ENCODE data around the gene PDE2A.

PDE2A gene

GRCh38 chr11:72697814-72698213 lies 23.6 kb upstream of the PDE2A start:
- no peak overlapping the region for H3K9ac ChIP-seq (ENCODE audit: low read depth, low read length)

GRCh38 chr11:72696866-72697700 lies 22.9 kb upstream of the PDE2A start:
- Histone ChIP-seq H3K9ac (ENCODE audit: low read depth, low read length) (no peak overlapping the region; the same call in 1 of the 2 replicates), H3K4me1 (ENCODE audit: insufficient read depth, low read length) (peaks cover 15% of the 10 kb centered on the region; the same call in 1 of the 2 replicates), H3K9me3 (ENCODE audit: control insufficient read depth, insufficient read depth, low read length) (no peaks in the 10 kb centered on the region), H3K36me3 (ENCODE audit: insufficient read depth, low read length) (peaks cover 16% of the 10 kb centered on the region)

More at GRCh38 chr11:72697814-72698213, 23.6 kb upstream of the PDE2A start:
- no peaks in the 10 kb centered on the region for H3K9me3 ChIP-seq (ENCODE audit: control insufficient read depth, insufficient read depth, low read length)
- peaks cover 15% of the 10 kb centered on the region; the same call in 1 of the 2 replicates for H3K4me1 ChIP-seq (ENCODE audit: insufficient read depth, low read length)
- H3K36me3 ChIP-seq (ENCODE audit: insufficient read depth, low read length), result peaks cover 18% of the 10 kb centered on the region

GRCh38 chr11:72695354-72695753 lies 21.1 kb upstream of the PDE2A start:
- Histone ChIP-seq H3K4me1 (ENCODE audit: insufficient read depth, low read length) (peaks cover 15% of the 10 kb centered on the region; the same call in 1 of the 2 replicates), H3K9me3 (ENCODE audit: control insufficient read depth, insufficient read depth, low read length) (no peaks in the 10 kb centered on the region), H3K36me3 (ENCODE audit: insufficient read depth, low read length) (peaks cover 10% of the 10 kb centered on the region), H3K9ac (ENCODE audit: low read depth, low read length) (no peak overlapping the region)

GRCh38 chr11:72693271-72693968 lies 19.2 kb upstream of the PDE2A start:
- Histone ChIP-seq H3K36me3 (ENCODE audit: insufficient read depth, low read length) (peaks cover 5% of the 10 kb centered on the region), H3K4me1 (ENCODE audit: insufficient read depth, low read length) (peaks cover 10% of the 10 kb centered on the region; the same call in 1 of the 2 replicates), H3K9ac (ENCODE audit: low read depth, low read length) (no peak overlapping the region), H3K9me3 (ENCODE audit: control insufficient read depth, insufficient read depth, low read length) (no peaks in the 10 kb centered on the region)

GRCh38 chr11:72692498-72693237 lies 18.4 kb upstream of the PDE2A start:
- Histone ChIP-seq H3K9me3 (ENCODE audit: control insufficient read depth, insufficient read depth, low read length) (no peaks in the 10 kb centered on the region), H3K36me3 (ENCODE audit: insufficient read depth, low read length) (peaks cover 5% of the 10 kb centered on the region), H3K4me1 (ENCODE audit: insufficient read depth, low read length) (peaks cover 10% of the 10 kb centered on the region; the same call in 1 of the 2 replicates), H3K9ac (ENCODE audit: low read depth, low read length) (no peak overlapping the region)

- peaks cover 3% of the 10 kb centered on the region for H3K36me3 ChIP-seq (ENCODE audit: insufficient read depth, low read length)
- H3K9me3 ChIP-seq (ENCODE audit: control insufficient read depth, insufficient read depth, low read length), result no peaks in the 10 kb centered on the region
- H3K9ac ChIP-seq (ENCODE audit: low read depth, low read length), result no peak overlapping the region
- no peaks in the 10 kb centered on the region for H3K4me1 ChIP-seq (ENCODE audit: insufficient read depth, low read length)
Measured at GRCh38 chr11:72690166-72690565, 15.9 kb upstream of the PDE2A start.

- no peaks in the 10 kb centered on the region for H3K4me1 ChIP-seq (ENCODE audit: insufficient read depth, low read length)
- no peak overlapping the region for H3K9ac ChIP-seq (ENCODE audit: low read depth, low read length)
- H3K9me3 ChIP-seq (ENCODE audit: control insufficient read depth, insufficient read depth, low read length), result no peaks in the 10 kb centered on the region
- peaks cover 3% of the 10 kb centered on the region; the same call in 1 of the 2 replicates for H3K36me3 ChIP-seq (ENCODE audit: insufficient read depth, low read length)
Measured at GRCh38 chr11:72688929-72689328, 14.7 kb upstream of the PDE2A start.

- Histone ChIP-seq H3K9me3 (ENCODE audit: control insufficient read depth, insufficient read depth, low read length) (no peaks in the 10 kb centered on the region), H3K36me3 (ENCODE audit: insufficient read depth, low read length) (peaks cover 3% of the 10 kb centered on the region; the same call in 1 of the 2 replicates), H3K9ac (ENCODE audit: low read depth, low read length) (no peak overlapping the region), H3K4me1 (ENCODE audit: insufficient read depth, low read length) (no peaks in the 10 kb centered on the region)
Measured at GRCh38 chr11:72688486-72688885, 14.3 kb upstream of the PDE2A start.

GRCh38 chr11:72687326-72687725 lies 13.1 kb upstream of the PDE2A start:
- H3K36me3 ChIP-seq (ENCODE audit: insufficient read depth, low read length), result peaks cover 3% of the 10 kb centered on the region; the same call in 1 of the 2 replicates

GRCh38 chr11:72686639-72687220 lies 12.5 kb upstream of the PDE2A start:
- Histone ChIP-seq H3K9ac (ENCODE audit: low read depth, low read length) (no peak overlapping the region), H3K4me1 (ENCODE audit: insufficient read depth, low read length) (no peaks in the 10 kb centered on the region), H3K36me3 (ENCODE audit: insufficient read depth, low read length) (peaks cover 3% of the 10 kb centered on the region; the same call in 1 of the 2 replicates), H3K9me3 (ENCODE audit: control insufficient read depth, insufficient read depth, low read length) (no peaks in the 10 kb centered on the region)

More at GRCh38 chr11:72687326-72687725, 13.1 kb upstream of the PDE2A start:
- Histone ChIP-seq H3K9ac (ENCODE audit: low read depth, low read length) (no peak overlapping the region), H3K4me1 (ENCODE audit: insufficient read depth, low read length) (no peaks in the 10 kb centered on the region), H3K9me3 (ENCODE audit: control insufficient read depth, insufficient read depth, low read length) (no peaks in the 10 kb centered on the region)

GRCh38 chr11:72685560-72686480 lies 11.6 kb upstream of the PDE2A start:
- Histone ChIP-seq H3K36me3 (ENCODE audit: insufficient read depth, low read length) (peaks cover 3% of the 10 kb centered on the region; the same call in 1 of the 2 replicates), H3K9me3 (ENCODE audit: control insufficient read depth, insufficient read depth, low read length) (no peaks in the 10 kb centered on the region), H3K9ac (ENCODE audit: low read depth, low read length) (no peak overlapping the region), H3K4me1 (ENCODE audit: insufficient read depth, low read length) (no peaks in the 10 kb centered on the region; the same call in 1 of the 2 replicates)

GRCh38 chr11:72684236-72684912 lies 10.2 kb upstream of the PDE2A start:
- no peaks in the 10 kb centered on the region for H3K9me3 ChIP-seq (ENCODE audit: control insufficient read depth, insufficient read depth, low read length)
- H3K36me3 ChIP-seq (ENCODE audit: insufficient read depth, low read length), result peaks cover 3% of the 10 kb centered on the region; the same call in 1 of the 2 replicates

More at GRCh38 chr11:72684236-72684912, 10.2 kb upstream of the PDE2A start:
- Histone ChIP-seq H3K4me1 (ENCODE audit: insufficient read depth, low read length) (no peaks in the 10 kb centered on the region; the same call in 1 of the 2 replicates), H3K9ac (ENCODE audit: low read depth, low read length) (no peak overlapping the region)

All from ES-I3 (cell line).